ENCODE results near the gene SIK2.
"Not testable (repeated sequence)": the region's sequence is repeated elsewhere in the genome, so short reads cannot be mapped to it uniquely, and the experiment has no call there.

Gene SIK2

GRCh38 chr11:111637885-111638284, 35.6 kb downstream of the SIK2 start:
- no peak overlapping the region for H3K4me3 ChIP-seq (ENCODE audit: low read depth, low read length)
- ChIA-PET CTCF (interaction anchor here (1.6 kb wide), 1 partner anchor 197 kb away, joined by 3 read pairs; no protein-coding TSS in a partner anchor), POLR2A (no interaction called here)
- TF ChIP-seq, protein P1, sequence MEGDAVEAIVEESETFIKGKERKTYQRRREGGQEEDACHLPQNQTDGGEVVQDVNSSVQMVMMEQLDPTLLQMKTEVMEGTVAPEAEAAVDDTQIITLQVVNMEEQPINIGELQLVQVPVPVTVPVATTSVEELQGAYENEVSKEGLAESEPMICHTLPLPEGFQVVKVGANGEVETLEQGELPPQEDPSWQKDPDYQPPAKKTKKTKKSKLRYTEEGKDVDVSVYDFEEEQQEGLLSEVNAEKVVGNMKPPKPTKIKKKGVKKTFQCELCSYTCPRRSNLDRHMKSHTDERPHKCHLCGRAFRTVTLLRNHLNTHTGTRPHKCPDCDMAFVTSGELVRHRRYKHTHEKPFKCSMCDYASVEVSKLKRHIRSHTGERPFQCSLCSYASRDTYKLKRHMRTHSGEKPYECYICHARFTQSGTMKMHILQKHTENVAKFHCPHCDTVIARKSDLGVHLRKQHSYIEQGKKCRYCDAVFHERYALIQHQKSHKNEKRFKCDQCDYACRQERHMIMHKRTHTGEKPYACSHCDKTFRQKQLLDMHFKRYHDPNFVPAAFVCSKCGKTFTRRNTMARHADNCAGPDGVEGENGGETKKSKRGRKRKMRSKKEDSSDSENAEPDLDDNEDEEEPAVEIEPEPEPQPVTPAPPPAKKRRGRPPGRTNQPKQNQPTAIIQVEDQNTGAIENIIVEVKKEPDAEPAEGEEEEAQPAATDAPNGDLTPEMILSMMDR (IDR thresholded peaks at IDR 0.05; ENCODE audit: insufficient read depth, low read length, missing control alignments) = no peak
- DNase-seq (ENCODE audit: low read depth, low spot score) = no peak

GRCh38 chr11:111639226-111639925, 37.1 kb downstream of the SIK2 start:
- H3K4me3 ChIP-seq (ENCODE audit: low read depth, low read length) = no peak overlapping the region
- ChIA-PET CTCF (no interaction called here), POLR2A (no interaction called here)
- no peak for DNase-seq (ENCODE audit: low read depth, low spot score)
- TF ChIP-seq, protein P1 (IDR thresholded peaks at IDR 0.05; ENCODE audit: insufficient read depth, low read length, missing control alignments) = no peak

GRCh38 chr11:111641339-111642015, 39.2 kb downstream of the SIK2 start:
- TF ChIP-seq, protein P1 (IDR thresholded peaks at IDR 0.05; ENCODE audit: insufficient read depth, low read length, missing control alignments) = no peak
- H3K4me3 ChIP-seq (ENCODE audit: low read depth, low read length) = no peak overlapping the region
- POLR2A ChIA-PET = no interaction called here
- CTCF ChIA-PET = interaction anchor here (0.9 kb wide), 1 partner anchor 37 kb away, joined by 3 read pairs; no protein-coding TSS in a partner anchor
- no peak for DNase-seq (ENCODE audit: low read depth, low spot score)

DNA sequence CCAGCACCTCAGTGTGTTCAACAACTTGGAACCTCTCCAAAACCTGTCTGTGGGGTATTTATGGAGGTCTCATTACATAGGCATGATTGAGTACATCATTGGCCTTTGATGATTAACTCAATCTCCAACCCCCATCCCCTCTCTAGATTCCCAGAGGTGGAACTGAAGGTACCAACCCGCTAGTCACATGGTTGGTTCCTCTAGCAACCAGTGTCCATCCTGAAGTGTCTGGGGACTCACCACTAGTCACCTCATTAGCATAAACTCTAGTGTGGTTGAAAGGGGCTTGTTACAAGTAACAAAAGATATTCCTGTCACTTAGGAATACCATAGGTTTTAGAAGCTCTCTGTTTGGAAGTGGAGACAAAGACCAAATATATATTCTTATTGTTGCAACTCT, 40.3 kb downstream of the SIK2 start:
- ChIA-PET CTCF (interaction anchor here (1.0 to 1.1 kb wide), 2 partner anchors 120 to 189 kb away, joined by 3 to 4 read pairs; no protein-coding TSS in a partner anchor), POLR2A (no interaction called here)
- no peak for DNase-seq (ENCODE audit: low read depth, low spot score)
- H3K4me3 ChIP-seq (ENCODE audit: low read depth, low read length) = no peak overlapping the region
- TF ChIP-seq, protein P1 (IDR thresholded peaks at IDR 0.05; ENCODE audit: insufficient read depth, low read length, missing control alignments) = no peak

GRCh38 chr11:111644922-111645321, 42.7 kb downstream of the SIK2 start:
- no peak for DNase-seq (ENCODE audit: low read depth, low spot score)
- ChIA-PET POLR2A (no interaction called here), CTCF (no interaction called here)
- H3K4me3 ChIP-seq (ENCODE audit: low read depth, low read length) = no peak overlapping the region
- TF ChIP-seq, protein P1 (IDR thresholded peaks at IDR 0.05; ENCODE audit: insufficient read depth, low read length, missing control alignments) = no peak

- no peak overlapping the region for H3K4me3 ChIP-seq (ENCODE audit: low read depth, low read length)
- POLR2A ChIA-PET = no interaction called here
- TF ChIP-seq, protein P1 (IDR thresholded peaks at IDR 0.05; ENCODE audit: insufficient read depth, low read length, missing control alignments) = no peak
- DNase-seq (ENCODE audit: low read depth, low spot score) = no peak
- CTCF ChIA-PET = no interaction called here
Observed at GRCh38 chr11:111645657-111646316, 43.5 kb downstream of the SIK2 start.

GRCh38 chr11:111651336-111651735, 49.1 kb downstream of the SIK2 start:
- DNase-seq (ENCODE audit: low read depth, low spot score); H3K4me3 ChIP-seq (ENCODE audit: low read depth, low read length); POLR2A ChIA-PET: not testable (repeated sequence)
- CTCF ChIA-PET = interaction anchor here (1.2 kb wide), 1 partner anchor 47 kb away, joined by 3 read pairs; no protein-coding TSS in a partner anchor
